GM10248 (cell line): Measurements from ENCODE around the gene GRAMD1C.

Source experiments
- CTCF ChIA-PET: fragments of 300-600 bp; sonication (Branson Sonifier 250); formaldehyde crosslinking; extraction: SDS; loops from one replicate; lab custom pipeline; 2021; ENCODE audit warnings: antibody characterized with exemption; lab: Yijun Ruan, JAX
- POLR2A ChIA-PET: fragments of 350-650 bp; sonication (Branson Sonifier 250); formaldehyde crosslinking; extraction: SDS; loops from one replicate; lab custom pipeline; 2020; ENCODE audit warnings: antibody characterized with exemption; lab: Yijun Ruan, JAX
- DNase-seq: peaks from one replicate; pipeline ENCODE4 v3.0.0; 2012; ENCODE audit errors: extremely low spot score
- TF ChIP-seq, protein P1 (sequence below): IDR thresholded peaks from 2 replicates; pipeline ENCODE4 v1.5.1; 2012; ENCODE audit warnings: mild to moderate bottlenecking, low read depth; ENCODE audit errors: extremely low read depth, missing control alignments, control extremely low read depth

The GRAMD1C gene

GRCh38 chr3:113805249-113805648 is 33.3 kb upstream of the GRAMD1C start:
- POLR2A ChIA-PET, result no interaction called here
- TF ChIP-seq, protein P1, sequence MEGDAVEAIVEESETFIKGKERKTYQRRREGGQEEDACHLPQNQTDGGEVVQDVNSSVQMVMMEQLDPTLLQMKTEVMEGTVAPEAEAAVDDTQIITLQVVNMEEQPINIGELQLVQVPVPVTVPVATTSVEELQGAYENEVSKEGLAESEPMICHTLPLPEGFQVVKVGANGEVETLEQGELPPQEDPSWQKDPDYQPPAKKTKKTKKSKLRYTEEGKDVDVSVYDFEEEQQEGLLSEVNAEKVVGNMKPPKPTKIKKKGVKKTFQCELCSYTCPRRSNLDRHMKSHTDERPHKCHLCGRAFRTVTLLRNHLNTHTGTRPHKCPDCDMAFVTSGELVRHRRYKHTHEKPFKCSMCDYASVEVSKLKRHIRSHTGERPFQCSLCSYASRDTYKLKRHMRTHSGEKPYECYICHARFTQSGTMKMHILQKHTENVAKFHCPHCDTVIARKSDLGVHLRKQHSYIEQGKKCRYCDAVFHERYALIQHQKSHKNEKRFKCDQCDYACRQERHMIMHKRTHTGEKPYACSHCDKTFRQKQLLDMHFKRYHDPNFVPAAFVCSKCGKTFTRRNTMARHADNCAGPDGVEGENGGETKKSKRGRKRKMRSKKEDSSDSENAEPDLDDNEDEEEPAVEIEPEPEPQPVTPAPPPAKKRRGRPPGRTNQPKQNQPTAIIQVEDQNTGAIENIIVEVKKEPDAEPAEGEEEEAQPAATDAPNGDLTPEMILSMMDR, result no peak
- no peak for DNase-seq
- CTCF ChIA-PET, result interaction anchor here (0.9 kb wide), 1 partner anchor 16 kb away, joined by 3 read pairs; no protein-coding TSS in a partner anchor

DNA sequence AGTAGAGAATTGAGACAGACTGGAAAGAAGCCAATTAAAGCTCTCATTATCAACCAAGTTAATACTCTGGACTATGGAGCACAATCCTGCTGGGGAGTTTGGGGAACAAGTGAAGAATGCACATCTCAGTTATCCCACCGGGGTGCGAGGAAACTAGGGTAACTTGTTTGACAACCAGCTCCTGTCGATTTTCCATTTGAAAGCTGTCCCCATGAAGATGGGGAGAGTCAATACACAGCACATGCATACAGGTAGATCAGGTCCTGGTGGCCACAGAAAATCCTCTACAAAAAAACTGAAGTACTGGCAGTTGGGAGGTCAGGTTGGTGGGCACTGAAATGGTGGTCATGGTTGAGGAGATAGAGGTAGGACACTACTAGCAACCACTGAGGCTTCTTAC is 25.7 kb upstream of the GRAMD1C start:
- no peak for DNase-seq
- TF ChIP-seq, protein P1, result no peak
- ChIA-PET CTCF (interaction anchor here (1.0 to 1.6 kb wide), 4 partner anchors 9 to 23 kb away, joined by 3 to 6 read pairs (median 4); no protein-coding TSS in a partner anchor), POLR2A (interaction anchor here (0.5 kb wide), 1 partner anchor 116 kb away, joined by 6 read pairs; the partner anchor contains the start of gene USF3)

DNA sequence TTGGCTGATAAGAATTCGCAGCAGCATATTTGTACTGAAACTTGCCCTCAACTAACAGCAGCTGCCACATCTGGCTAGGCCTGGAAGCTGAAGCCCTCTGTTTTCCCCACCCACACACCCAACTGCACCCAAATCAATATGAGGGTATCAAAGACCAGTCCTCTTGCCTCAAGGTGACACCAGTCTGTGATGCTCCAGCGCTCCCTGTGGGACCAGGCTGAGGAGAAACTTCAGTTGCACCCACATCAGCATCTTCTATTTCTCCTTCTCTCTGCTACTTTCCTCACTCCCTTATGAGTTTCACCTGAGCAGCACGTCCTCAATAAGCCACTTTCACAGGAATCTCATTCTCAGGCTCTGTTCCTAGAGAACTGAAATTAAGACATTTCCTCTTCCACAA is 18.7 kb upstream of the GRAMD1C start:
- CTCF ChIA-PET, result no interaction called here

DNA sequence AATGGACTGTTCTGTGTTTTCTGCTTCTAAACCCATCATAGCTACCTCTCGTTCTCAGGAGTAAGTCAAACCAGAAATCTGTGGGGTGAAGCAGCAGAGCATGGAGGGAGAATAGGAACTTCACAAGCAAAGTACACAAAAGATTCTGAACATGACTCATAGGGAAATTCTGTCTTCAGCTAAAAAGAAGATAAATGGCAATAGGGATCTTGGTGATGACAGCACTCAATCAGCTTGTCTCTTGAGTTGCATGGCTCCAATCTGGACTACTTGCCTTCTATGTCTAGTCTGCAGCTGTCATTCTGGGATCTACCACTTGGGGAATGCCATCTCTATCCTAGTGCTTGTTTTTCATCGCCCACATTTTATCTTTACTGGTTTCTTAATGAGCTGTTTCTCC is 13.5 kb upstream of the GRAMD1C start:
- ChIA-PET POLR2A (no interaction called here), CTCF (interaction anchor here (0.6 to 2.9 kb wide), 19 partner anchors 9 to 182 kb away, joined by 3 to 35 read pairs (median 3); partner anchors contain the start of genes ATP6V1A, GRAMD1C and NAA50)
- DNase-seq, result peak; percentile 68

More for the DNA sequence above, 18.7 kb upstream of the GRAMD1C start:
- no peak for DNase-seq
- TF ChIP-seq, protein P1, result no peak
- POLR2A ChIA-PET, result no interaction called here

DNA sequence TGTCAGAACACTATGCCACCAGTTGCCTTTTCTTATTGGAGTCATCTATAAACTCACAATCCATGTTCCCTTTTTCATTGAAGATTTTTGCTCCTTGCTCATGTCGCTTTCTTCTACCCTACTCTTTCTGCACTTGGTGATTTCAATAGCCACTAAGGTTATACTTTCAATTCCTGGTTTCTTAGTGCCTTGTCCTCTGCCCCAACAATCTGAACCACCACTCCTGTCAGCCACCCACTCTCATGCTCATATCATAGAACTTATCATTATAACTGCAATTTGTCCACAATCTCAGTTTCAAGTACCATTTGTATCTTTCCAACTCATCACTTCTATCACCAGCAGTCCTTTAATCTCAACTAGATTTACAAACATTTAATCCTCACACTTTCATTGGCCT is 10.0 kb upstream of the GRAMD1C start:
- CTCF ChIA-PET, result interaction anchor here (1.3 to 4.6 kb wide), 4 partner anchors 10 to 1956 kb away, joined by 3 to 27 read pairs (median 6); partner anchors contain the start of gene GRAMD1C
- TF ChIP-seq, protein P1, result no peak
- POLR2A ChIA-PET, result no interaction called here
- peak; percentile 29 for DNase-seq

More for the DNA sequence above, 13.5 kb upstream of the GRAMD1C start:
- TF ChIP-seq, protein P1, result no peak

DNA sequence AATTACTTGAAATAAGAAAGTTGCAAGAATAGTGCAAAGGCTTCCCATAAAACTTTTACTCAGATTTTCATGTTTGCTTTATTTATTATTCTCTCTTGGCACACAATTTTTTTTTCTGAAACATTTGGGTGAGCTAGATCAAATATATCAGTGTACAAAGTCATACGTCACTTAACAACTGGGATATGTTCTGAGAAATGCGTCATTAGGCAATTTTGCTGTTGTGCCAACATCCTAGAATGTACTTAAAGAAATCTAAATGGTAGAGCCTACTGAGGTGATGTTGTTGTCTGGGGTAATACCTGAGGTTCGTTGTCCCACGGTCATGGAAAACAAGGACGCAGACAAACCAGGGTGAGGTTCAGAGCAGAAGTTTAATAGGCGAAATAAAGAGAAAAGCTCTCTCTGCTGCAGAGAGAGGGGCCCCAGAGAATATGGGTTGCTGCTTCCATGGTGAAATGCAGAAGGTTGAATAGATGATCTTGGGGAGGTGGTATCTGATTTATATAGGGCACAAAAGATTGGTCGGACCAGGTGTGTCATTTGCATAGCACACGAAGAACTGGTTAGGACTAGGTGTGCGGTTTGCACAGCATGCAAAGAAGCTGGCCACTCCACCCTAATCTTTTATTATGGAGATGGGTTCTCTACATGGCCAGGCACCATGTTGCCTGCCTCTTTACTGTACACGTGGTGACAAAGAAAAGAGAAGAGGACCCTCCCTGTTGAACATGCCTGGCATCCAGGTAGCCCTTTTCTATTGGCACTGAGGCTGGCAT is 8.8 kb upstream of the GRAMD1C start:
- DNase-seq, result no peak
- ChIA-PET POLR2A (no interaction called here), CTCF (interaction anchor here (1.1 to 4.6 kb wide), 6 partner anchors 9 to 56 kb away, joined by 3 to 27 read pairs (median 4); partner anchors contain the start of gene GRAMD1C)
- TF ChIP-seq, protein P1, result no peak
